ENCODE measurements around the gene TMPRSS6. TPM values are rescaled to one million over a fixed set of nuclear protein-coding genes. Genes with fewer than 3 reads are reported as not detected.

Gene TMPRSS6
- total RNA-seq, 1 experiment from 2014 or later, result not detected

DNA sequence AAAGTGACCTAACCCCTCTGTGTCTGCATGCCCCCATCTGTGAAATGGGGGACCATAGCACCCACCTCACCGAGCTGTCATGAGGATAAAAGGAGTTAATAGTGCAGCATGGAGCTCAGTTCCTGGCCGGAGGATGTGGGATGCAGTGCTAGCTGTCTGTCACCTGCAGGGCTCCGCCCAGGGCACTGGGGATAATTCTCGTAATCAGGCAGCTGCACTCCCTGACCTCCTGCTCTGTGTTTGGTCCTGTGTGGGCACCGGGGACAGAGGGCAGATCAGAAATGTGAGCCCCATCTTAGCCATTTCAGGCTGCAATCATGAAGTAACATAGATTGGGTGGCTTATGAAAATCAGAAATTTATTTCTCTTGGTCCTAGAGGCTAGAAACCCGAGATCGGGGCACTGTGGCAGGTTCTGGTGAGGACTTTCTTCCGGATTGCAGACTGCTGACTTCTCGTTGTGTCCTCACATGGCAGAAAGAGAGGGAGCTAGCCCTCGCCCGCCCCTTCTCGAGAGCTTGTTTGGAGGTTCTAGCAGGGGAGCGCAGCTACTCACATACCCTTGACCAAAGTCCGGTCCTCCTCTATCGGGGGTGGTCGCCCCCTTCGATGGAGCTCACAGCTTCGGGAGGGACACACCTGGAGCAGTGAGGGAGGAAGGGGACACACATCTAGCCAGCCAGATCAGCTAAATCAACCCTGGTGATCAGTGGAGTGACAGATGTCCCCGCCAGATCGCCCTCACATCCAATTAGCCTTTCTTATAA lies 54.7 kb downstream of the TMPRSS6 start:
- CTCF ChIA-PET, result interaction anchor here (0.7 to 1.2 kb wide), 2 partner anchors 11 to 22 kb away, joined by 3 read pairs; no protein-coding TSS in a partner anchor
- Mint-ChIP-seq H3K9me3 (ENCODE audit: low read depth, unreplicated experiment) (no peaks in the 10 kb centered on the region), H3K4me3 (ENCODE audit: low read depth, unreplicated experiment) (no peak overlapping the region), H3K27ac (ENCODE audit: unreplicated experiment) (no peak overlapping the region), H3K4me1 (ENCODE audit: low read depth, unreplicated experiment) (no peaks in the 10 kb centered on the region), H3K36me3 (ENCODE audit: insufficient read depth, unreplicated experiment) (peaks cover 6% of the 10 kb centered on the region), H3K27me3 (ENCODE audit: unreplicated experiment) (no peaks in the 10 kb centered on the region)
- TF ChIP-seq, protein P1, sequence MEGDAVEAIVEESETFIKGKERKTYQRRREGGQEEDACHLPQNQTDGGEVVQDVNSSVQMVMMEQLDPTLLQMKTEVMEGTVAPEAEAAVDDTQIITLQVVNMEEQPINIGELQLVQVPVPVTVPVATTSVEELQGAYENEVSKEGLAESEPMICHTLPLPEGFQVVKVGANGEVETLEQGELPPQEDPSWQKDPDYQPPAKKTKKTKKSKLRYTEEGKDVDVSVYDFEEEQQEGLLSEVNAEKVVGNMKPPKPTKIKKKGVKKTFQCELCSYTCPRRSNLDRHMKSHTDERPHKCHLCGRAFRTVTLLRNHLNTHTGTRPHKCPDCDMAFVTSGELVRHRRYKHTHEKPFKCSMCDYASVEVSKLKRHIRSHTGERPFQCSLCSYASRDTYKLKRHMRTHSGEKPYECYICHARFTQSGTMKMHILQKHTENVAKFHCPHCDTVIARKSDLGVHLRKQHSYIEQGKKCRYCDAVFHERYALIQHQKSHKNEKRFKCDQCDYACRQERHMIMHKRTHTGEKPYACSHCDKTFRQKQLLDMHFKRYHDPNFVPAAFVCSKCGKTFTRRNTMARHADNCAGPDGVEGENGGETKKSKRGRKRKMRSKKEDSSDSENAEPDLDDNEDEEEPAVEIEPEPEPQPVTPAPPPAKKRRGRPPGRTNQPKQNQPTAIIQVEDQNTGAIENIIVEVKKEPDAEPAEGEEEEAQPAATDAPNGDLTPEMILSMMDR (IDR thresholded peaks at IDR 0.05; ENCODE audit: unreplicated experiment), result no peak
- intact Hi-C loops (cut with micrococcal nuclease; ENCODE audit: unreplicated experiment), result no loop called here
- DNase-seq, result no peak
- no TSS peak for BruUV-seq (replicated peaks)

DNA sequence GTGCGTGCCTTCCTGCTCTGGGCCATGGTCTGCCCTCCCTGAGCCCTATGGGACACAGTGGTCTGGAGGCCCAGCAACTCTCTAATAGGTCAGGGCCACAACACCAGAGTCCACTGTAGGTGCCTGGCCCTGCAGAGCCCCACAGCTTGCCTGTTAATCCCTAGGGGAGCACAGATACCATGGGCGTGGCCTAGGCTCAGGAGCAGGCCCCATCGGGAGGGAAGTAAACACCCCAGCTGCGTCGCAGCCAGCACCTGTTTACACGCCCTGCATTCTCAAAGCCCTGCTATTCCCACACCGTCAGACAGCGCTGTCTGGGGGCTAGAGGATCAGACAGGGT lies 55.5 kb downstream of the TMPRSS6 start:
- BruUV-seq (replicated peaks), result no TSS peak
- H3K4me1 Mint-ChIP-seq (ENCODE audit: low read depth, unreplicated experiment), result no peaks in the 10 kb centered on the region
- TF ChIP-seq, protein P1 (IDR thresholded peaks at IDR 0.05; ENCODE audit: unreplicated experiment), result no peak

DNA sequence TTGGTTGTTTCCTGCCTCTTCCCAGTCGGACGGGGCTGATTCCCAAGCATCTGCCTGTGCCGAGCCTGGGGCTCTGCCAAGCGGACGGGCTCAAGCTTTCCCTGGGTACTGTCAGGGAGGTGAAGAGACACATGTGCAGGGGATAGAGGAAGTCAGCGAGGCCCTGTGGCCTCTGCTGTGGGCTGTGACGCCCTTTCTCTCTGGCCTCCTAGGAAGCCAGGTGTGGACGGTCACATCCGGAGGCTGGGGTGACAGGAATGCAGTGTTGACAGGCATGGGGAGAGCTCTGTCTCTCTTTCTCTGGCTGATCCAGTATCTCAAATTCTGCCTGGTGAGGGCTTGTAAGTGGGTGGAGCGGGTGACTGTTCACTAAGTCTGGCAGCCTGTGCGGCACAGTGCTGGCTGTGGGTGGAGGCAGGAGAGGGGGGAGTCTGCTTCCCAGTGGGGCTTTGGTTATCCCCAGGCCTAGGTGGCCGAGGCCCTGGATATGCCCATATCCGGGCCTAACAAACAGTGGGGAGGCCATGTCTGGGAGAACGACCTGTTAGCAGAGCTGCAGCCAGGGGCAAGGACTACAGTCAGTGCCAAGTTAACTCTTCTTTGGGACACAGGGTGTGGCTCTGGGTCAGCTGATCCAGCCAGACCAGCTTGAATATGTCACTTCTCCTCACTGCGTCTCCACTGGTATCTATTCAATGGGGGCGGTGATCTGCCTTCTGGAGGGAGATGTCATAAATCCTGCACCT lies 56.0 kb downstream of the TMPRSS6 start:
- Mint-ChIP-seq H3K9me3 (ENCODE audit: low read depth, unreplicated experiment) (no peaks in the 10 kb centered on the region), H3K27me3 (ENCODE audit: unreplicated experiment) (no peaks in the 10 kb centered on the region), H3K36me3 (ENCODE audit: insufficient read depth, unreplicated experiment) (peaks cover 6% of the 10 kb centered on the region), H3K4me3 (ENCODE audit: low read depth, unreplicated experiment) (no peak overlapping the region), H3K4me1 (ENCODE audit: low read depth, unreplicated experiment) (no peaks in the 10 kb centered on the region), H3K27ac (ENCODE audit: unreplicated experiment) (no peak overlapping the region)
- no TSS peak for BruUV-seq (replicated peaks)
- intact Hi-C loops (cut with micrococcal nuclease; ENCODE audit: unreplicated experiment), result no loop called here
- CTCF ChIA-PET, result no interaction called here
- DNase-seq, result no peak
- TF ChIP-seq, protein P1 (IDR thresholded peaks at IDR 0.05; ENCODE audit: unreplicated experiment), result no peak

More for the DNA sequence above, 55.5 kb downstream of the TMPRSS6 start:
- H3K36me3 Mint-ChIP-seq (ENCODE audit: insufficient read depth, unreplicated experiment), result peaks cover 6% of the 10 kb centered on the region
- DNase-seq, result no peak
- CTCF ChIA-PET, result no interaction called here
- no peak overlapping the region for H3K27ac Mint-ChIP-seq (ENCODE audit: unreplicated experiment)
- H3K4me3 Mint-ChIP-seq (ENCODE audit: low read depth, unreplicated experiment), result no peak overlapping the region
- H3K27me3 Mint-ChIP-seq (ENCODE audit: unreplicated experiment), result no peaks in the 10 kb centered on the region
- intact Hi-C loops (cut with micrococcal nuclease; ENCODE audit: unreplicated experiment), result no loop called here
- H3K9me3 Mint-ChIP-seq (ENCODE audit: low read depth, unreplicated experiment), result no peaks in the 10 kb centered on the region

DNA sequence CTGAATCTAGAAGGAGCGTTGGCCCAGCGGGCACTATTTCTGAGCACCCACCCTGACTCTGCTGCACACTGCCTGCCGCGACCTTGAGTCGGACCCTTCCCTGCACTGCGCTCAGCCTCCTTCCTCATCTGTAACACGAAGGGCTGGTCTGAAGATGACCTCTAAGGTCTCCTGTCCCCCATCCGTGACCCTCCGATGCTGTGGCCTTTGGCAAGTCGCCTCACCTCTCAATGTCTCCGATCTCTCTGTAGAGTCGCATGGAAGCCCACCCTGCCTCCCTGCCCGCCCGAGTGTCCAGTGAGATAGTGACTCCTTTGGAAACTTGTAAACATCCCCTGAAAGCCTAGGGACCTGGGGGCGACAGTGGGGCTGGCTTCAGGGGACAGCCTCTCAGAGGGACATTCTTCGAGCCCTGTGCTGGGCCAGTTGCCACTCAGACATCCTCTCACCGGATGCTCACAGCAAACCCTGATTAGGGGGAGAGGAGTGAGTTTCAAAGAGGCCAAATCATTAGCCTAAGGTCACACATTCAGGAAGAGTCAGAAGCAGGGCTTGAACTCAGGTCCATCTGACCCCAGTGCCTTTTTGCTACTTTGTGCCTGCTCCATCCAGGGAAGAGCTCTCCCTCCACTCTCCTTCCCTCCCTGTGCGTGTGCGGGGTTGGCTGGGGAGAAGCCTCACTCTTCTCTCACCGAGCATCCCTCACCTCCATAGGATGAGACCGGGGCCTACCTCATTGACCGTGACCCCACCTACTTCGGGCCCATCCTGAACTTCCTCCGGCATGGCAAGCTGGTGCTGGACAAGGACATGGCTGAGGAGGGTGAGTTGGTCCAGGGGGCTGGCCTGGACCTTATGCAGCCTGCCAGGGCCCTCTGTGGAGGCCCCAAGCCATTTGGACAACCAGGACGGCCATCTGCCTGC lies 56.9 kb downstream of the TMPRSS6 start:
- no peaks in the 10 kb centered on the region for H3K4me1 Mint-ChIP-seq (ENCODE audit: low read depth, unreplicated experiment)
- peaks cover 6% of the 10 kb centered on the region for H3K36me3 Mint-ChIP-seq (ENCODE audit: insufficient read depth, unreplicated experiment)
- no TSS peak for BruUV-seq (replicated peaks)
- no peak for DNase-seq
- H3K4me3 Mint-ChIP-seq (ENCODE audit: low read depth, unreplicated experiment), result peak overlapping the region; percentile 63
- no peaks in the 10 kb centered on the region for H3K9me3 Mint-ChIP-seq (ENCODE audit: low read depth, unreplicated experiment)
- peak overlapping the region; percentile 64 for H3K27ac Mint-ChIP-seq (ENCODE audit: unreplicated experiment)
- CTCF ChIA-PET, result no interaction called here
- intact Hi-C loops (cut with micrococcal nuclease; ENCODE audit: unreplicated experiment), result no loop called here
- TF ChIP-seq, protein P1 (IDR thresholded peaks at IDR 0.05; ENCODE audit: unreplicated experiment), result no peak
- no peaks in the 10 kb centered on the region for H3K27me3 Mint-ChIP-seq (ENCODE audit: unreplicated experiment)

Data from Calu3 (cell line).